Suprapubic skin (tissue), 4 donors: ENCODE measurements around the gene TEAD4.

Source experiments
- EP300 ChIP-seq: sonication (generic); formaldehyde crosslinking; IDR thresholded peaks from one replicate; pipeline ENCODE4 v1.6.1; 2017; ENCODE audit warnings: antibody characterized with exemption
- POLR2A ChIP-seq, 2 donors: fragments of 450-650 bp; IDR thresholded peaks; one replicate each; pipeline ENCODE4 v1.6.1; 2017; ENCODE audit warnings: antibody characterized with exemption in 2 of 2, mild to moderate bottlenecking in 2 of 2, moderate library complexity in 2 of 2
- POLR2AphosphoS5 ChIP-seq, 3 donors: sonication (generic); formaldehyde crosslinking; IDR thresholded peaks; one replicate each; pipeline ENCODE4 v1.6.1; 2017; ENCODE audit warnings: antibody characterized with exemption in 3 of 3
- TF ChIP-seq, protein P1 (sequence below), 2 donors: fragments of 200-600 bp in 1 of 2; fragments of 450-650 bp in 1 of 2; sonication (generic) in 1 of 2; IDR thresholded peaks; one replicate each; pipeline ENCODE4 v1.5.1; 2016 to 2019; ENCODE audit warnings: antibody characterized with exemption in 2 of 2, mild to moderate bottlenecking in 1 of 2, moderate library complexity in 1 of 2

DNA sequence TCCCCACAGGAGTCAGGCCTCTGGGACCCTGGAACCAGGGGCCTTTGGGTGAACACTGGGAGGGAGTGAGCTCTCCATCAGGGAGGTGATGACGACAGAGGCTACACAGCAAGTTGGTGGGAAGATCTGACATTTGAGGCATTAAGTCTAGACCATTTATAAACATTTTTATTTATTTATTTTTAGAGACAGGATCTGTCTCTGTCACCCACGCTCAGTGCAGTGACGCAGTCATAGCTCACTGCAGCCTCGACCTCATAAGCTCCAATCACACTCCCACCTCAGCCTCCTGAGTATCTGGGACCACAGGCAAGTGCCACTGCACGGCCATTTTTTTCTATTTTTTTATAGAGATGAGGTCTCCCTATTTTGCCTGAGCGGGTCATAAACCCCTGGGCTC, 53.6 kb downstream of the TEAD4 start:
- TF ChIP-seq POLR2AphosphoS5 (IDR thresholded peaks at IDR 0.05) (no peak), POLR2A (IDR thresholded peaks at IDR 0.05) (no peak), EP300 (no peak)
- TF ChIP-seq, protein P1, sequence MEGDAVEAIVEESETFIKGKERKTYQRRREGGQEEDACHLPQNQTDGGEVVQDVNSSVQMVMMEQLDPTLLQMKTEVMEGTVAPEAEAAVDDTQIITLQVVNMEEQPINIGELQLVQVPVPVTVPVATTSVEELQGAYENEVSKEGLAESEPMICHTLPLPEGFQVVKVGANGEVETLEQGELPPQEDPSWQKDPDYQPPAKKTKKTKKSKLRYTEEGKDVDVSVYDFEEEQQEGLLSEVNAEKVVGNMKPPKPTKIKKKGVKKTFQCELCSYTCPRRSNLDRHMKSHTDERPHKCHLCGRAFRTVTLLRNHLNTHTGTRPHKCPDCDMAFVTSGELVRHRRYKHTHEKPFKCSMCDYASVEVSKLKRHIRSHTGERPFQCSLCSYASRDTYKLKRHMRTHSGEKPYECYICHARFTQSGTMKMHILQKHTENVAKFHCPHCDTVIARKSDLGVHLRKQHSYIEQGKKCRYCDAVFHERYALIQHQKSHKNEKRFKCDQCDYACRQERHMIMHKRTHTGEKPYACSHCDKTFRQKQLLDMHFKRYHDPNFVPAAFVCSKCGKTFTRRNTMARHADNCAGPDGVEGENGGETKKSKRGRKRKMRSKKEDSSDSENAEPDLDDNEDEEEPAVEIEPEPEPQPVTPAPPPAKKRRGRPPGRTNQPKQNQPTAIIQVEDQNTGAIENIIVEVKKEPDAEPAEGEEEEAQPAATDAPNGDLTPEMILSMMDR (IDR thresholded peaks at IDR 0.05), result no peak
